HL-60/S4 treated with retinoic acid at 250 ng/mL for 4 days and 3 days (cell line): Measurements from ENCODE around the gene LNX2.

ENCODE experiments used
- in situ Hi-C: fragments of 300-500 bp; cut with MboI; formaldehyde crosslinking; loops from 2 replicates; pipeline ENCODE4 v1.7.0; 2022; ENCODE audit warnings: low sequenced_read_pairs

The LNX2 gene

GRCh38 chr13:27570906-27571305 lies 49.4 kb downstream of the LNX2 start:
- in situ Hi-C loops: no loop called here

DNA sequence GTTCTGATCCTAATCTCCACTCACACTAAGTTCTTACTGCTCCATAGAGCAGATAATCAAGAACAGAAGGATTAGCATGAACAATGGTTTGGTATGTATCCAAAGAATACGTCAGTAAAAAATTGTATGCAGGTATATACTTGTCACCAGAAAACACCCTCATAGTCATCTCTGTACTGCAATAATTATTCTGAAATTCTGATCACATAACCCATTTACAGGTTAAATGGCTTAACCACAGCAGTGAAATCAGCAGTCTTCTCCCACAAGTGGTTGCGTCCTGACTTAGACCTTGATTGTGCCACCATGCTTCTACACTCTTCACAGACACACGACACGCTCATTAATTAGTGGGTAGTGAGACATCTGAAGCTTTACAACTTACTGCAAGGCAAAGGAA lies 50.9 kb downstream of the LNX2 start:
- in situ Hi-C loops: no loop called here

DNA sequence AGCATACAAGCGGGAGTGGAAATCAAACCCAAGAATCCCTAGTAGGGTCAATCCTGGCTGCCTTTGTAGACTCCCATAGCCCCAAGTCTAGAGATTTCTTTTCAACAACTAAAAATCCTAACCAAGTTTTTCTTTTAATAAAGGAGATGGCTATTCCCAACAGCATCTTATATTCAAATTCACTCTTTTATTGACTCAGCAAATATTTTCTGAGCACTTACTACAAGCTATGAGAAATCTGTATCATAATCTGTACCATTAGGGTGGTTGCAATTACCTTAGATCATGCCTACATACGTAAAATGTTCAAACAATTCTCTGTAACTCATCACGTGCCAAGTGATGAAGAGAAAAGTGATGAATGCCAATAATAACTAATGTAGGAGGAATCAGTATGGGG lies 54.5 kb downstream of the LNX2 start:
- in situ Hi-C loops: no loop called here

- in situ Hi-C loops: no loop called here
Observed at GRCh38 chr13:27562457-27562856, 57.9 kb downstream of the LNX2 start.

DNA sequence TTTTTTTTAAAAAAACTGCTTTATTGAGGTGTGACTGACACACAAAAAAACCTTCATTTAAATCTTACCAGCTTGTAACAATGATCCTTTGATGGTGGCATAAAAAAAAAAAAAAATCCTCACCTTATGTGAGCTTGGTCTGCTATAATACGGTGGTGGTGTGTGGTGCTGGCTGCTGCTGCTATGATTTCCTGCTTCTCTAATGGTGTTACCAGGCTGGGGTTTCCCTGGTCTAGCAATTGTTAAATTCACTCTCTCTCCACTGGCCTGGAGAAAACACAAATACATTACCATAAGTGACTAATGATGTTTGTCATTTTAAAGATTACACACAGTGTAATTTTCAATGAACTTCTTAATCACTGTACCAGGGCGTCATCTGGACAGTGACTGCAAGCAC lies 60.6 kb downstream of the LNX2 start:
- in situ Hi-C loops: no loop called here

DNA sequence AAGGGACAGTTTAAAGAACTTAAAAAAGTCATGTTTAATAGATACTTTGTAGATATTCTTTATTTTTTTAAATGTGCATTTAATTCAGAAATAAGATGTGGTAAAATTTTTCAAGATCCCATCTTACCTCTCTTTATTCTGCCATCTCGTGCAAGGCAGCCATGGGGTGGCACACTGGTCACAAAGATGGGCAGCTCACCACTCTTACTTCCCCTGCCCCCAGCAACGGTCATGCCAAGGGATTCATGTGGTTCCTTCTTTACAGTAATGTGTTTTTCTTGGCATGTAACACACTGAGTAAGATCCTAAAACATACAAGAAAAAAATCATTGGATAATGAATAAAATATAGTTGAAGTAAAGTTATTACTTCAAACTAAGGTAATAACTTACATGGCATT lies 64.2 kb downstream of the LNX2 start:
- in situ Hi-C loops: no loop called here

- in situ Hi-C loops: no loop called here
Observed at GRCh38 chr13:27551562-27551961, 68.8 kb downstream of the LNX2 start.

GRCh38 chr13:27549406-27549981 lies 70.8 kb downstream of the LNX2 start:
- in situ Hi-C loops: no loop called here

DNA sequence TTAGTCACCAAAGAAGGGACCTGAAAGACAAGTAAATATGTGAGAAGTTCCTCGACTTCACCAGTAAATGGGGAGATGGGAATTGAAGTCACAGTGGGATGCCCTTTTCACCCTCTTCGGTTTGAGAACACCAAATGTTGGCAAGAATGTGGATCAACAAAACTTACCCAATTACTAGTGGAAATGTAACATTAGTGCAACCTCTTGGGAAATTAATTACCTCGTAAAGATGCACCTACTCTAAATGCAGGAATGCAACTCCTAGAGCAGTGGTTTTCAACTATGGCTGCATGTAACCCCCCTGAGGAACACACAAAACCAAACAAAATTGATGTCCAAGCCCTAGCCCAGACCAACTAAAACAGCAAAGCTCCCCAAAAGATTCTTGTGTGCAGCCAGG lies 78.1 kb downstream of the LNX2 start:
- in situ Hi-C loops: no loop called here

DNA sequence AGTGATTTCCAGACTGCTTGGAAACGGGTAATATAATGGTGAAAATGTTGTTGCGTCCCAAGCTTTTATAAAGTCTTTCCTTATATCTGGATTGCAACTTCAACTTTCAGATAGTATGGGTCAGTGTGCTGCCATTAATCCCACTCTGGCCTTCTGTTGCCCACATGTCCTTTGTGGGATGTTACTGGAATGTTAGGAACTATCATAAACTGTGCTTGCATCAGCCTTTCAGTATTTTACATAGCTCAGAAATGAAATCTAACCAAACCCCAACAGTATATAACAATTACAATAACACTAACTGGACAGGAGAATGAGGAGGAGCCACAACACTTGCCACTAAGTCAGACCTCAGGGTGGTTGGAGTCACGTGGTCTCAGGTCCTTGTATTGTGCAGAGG lies 78.9 kb downstream of the LNX2 start:
- in situ Hi-C loops: no loop called here

- in situ Hi-C loops: no loop called here
Observed at GRCh38 chr13:27536361-27537101, 83.8 kb downstream of the LNX2 start.

- in situ Hi-C loops: no loop called here
Observed at GRCh38 chr13:27535546-27535945, 84.8 kb downstream of the LNX2 start.

GRCh38 chr13:27534981-27535380 lies 85.3 kb downstream of the LNX2 start:
- in situ Hi-C loops: no loop called here

- in situ Hi-C loops: no loop called here
Observed at GRCh38 chr13:27534108-27534980, 86.0 kb downstream of the LNX2 start.

GRCh38 chr13:27533155-27533643 lies 87.1 kb downstream of the LNX2 start:
- in situ Hi-C loops: no loop called here

GRCh38 chr13:27528908-27529307 lies 91.4 kb downstream of the LNX2 start:
- in situ Hi-C loops: no loop called here

DNA sequence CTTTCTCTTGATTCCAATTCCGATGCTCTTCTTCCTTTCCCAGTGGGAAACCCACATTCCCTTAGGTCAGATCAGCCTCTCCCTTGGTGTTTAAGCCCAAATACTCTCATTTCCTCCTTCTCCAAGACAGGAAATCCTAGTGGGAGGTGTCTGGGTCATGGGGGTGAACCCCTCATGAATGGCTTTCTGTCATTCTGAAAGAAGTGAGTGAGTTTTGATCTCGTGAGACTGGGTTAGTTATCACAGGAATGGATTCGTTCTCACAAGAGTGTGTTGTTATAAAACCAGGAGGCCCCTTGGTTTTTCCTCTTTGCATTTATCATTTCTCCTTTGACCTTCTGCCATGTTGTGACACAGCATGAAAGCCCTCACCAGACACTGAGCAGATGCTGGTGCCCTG lies 93.8 kb downstream of the LNX2 start:
- in situ Hi-C loops: no loop called here

DNA sequence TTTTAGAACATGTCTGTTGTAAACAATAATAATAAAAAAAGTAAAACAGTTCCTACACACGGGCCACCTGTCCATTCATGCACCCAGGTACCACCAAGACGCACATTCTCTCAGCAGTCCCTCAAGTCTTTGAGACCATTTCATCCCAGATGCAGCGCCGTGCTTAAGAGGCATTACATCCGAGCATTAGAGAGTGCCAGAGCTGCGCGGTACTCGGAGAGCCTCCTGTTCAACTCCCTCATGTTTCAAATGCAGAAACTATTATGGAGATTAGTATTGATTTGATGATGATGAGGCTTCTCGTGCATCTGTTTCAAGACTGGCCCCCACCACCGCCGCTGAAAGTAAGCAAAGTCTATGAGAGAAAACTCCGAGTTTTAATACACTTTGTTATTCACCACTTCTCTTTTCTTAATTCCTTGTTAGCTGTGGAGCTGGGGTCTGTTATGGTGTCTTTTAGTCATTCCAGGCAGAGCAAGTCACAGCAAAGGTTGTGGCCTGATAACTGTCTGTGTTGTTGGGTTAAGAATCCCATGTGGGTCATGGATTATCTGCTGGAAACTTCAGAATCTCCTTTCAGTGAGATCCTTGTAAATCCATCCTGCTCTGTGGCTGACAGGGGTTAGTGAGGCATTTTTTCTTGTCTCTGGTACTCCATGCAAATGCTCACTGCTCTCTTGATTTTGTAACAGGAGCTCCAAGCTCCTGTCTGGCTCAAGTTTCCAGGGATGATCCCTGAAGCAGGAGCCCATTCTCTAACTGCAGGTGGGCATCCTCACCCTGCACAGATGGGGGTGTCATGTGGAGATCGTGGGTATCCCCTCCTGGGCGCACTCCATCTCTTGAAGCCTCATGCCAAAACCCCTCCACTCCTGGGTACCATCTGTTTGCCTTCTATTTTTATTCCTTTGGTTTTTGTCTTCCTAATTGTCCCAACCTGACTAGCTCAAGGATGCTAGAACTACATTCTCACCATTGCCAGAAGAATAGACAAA lies 95.1 kb downstream of the LNX2 start:
- in situ Hi-C loops: no loop called here

- in situ Hi-C loops: no loop called here
Observed at GRCh38 chr13:27523346-27524073, 96.8 kb downstream of the LNX2 start.

GRCh38 chr13:27522847-27523246 lies 97.5 kb downstream of the LNX2 start:
- in situ Hi-C loops: no loop called here
